Activated naive CD8-positive, alpha-beta T cell treated with anti-CD3 and anti-CD28 coated beads, Interleukin-2, amount 50 U/mL, for 16 hours (primary cell): ENCODE results near the gene COQ8B.
"Not testable (repeated sequence)": the region's sequence is repeated elsewhere in the genome, so short reads cannot be mapped to it uniquely, and the experiment has no call there.

Experiments used
- DNase-seq: peaks from one replicate; pipeline ENCODE4 v3.0.0-alpha.2; 2020; ENCODE audit warnings: low read depth, low spot score

Gene COQ8B

DNA sequence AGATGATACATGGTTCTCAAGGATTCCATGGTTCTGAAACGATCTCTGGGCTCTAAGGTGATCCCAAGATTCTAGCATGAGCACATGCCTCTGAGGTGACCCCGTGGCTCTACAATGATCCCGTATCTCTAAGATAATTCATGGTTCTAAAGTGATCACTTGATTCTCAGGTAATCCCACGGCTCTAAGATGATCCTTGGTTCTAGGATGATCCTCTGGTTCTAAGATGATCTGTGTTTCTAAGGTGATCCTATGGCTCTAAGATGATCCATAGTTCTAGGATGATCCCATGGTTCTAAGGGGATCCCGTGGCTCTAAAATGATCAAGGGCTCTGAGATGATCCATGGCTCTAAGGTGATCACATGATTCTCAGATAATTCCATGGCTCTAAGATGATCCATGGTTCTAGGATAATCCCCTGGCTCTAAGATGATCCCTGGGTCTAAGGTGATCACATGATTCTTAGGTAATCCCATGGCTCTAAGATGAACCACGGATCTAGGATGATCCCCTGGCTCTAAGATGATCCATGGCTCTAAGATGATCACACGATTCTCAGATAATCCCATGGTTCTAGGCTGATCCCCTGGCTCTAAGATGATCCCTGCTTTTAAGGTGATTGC is 47.6 kb downstream of the COQ8B start:
- DNase-seq, result no peak

DNA sequence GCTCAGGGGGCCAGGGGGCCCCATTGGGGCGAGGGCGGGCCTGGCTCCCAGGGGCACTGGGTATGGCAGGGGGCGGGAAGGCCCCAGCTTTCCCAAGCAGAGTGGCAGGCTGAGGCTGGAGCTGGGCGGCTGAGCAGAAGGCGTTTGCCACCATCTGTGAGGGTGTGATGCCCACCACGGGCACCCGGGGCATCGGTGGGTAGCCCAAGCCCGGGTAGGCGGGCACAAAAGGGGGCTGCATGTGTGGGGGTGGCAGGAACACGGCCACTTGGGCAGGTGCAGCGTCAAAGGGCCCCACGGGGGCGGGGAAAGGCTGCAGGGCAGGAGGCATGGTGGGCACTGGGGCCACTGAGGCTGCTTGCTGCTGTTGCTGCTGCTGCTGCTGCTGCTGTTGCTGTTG is 49.1 kb downstream of the COQ8B start:
- DNase-seq, result no peak

DNA sequence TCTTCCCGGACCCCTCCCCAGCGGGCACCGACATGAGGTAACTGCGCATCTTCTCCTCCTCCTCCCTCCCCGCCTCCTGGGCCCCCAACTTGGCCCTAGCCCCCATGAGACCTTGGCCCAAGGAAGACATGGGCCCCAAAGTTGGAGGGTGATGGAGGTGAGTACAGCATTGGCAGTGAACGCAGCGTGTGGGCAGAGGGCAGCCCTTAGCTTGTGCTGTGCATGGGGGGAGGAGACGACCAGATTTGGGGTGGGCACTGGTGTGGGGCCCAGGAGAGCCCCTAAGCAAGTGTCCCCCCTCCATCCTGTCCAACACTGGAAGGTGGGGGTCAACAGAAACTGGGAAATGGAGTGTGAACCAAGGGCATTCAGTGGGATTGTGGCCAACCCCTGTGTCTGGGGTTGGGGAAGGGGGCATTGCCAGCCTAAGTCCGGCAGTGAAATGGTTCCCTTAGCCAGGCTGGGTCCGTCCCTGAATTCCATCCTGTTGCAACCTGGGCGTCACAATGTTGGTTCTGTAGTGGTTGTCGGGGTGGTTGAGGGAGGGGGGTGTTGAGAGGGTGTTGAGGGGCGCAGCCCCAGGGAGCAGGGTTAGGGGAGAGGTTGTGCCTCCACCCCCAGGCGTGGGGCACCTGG is 49.8 kb downstream of the COQ8B start:
- no peak for DNase-seq

DNA sequence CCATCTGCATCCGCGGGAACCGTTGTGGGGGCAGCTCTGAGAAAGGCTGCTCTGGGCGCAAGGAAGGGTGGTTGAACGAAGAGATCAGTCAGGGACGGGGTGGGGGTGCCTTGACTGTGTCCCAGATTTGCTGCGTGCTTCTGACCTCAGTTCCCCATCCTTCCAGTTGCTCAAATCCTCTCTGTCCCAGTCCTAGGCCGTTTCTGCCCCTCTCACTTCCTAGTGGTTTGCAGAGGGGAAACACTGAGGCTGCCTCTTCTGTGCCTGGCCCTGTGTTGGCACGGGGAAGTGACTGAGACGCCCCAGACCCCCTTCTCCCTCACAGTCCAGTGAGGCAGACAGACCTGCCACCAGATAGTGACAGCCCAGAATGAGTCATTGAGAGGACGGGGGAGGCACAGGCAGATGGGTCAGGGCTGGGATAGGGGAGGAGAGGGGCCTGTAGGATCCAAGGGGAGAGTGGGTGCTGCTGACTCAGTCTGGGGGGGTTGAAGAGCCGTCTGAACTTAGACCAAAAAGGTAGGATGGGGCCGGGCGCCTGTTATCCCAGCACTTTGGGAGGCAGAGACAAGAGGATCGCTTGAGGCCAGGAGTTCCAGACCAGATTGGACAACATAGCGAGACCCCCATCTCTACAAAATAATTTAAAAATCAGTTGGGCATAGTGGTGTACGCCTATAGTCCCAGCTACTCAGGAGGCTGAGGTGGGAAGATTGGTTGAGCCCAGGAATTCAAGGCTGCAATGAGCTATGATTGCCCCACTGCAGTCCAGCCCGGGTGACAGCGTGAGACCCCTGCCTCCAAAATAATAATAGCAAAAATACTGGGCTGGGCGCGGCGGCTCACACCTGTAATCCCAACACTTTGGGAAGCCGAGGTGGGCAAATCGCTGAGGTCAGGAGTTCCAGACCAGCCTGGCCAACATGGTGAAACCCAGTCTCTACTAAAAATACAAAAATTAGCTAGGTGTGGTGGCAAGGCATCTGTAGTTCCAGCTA is 52.7 kb downstream of the COQ8B start:
- no peak for DNase-seq

DNA sequence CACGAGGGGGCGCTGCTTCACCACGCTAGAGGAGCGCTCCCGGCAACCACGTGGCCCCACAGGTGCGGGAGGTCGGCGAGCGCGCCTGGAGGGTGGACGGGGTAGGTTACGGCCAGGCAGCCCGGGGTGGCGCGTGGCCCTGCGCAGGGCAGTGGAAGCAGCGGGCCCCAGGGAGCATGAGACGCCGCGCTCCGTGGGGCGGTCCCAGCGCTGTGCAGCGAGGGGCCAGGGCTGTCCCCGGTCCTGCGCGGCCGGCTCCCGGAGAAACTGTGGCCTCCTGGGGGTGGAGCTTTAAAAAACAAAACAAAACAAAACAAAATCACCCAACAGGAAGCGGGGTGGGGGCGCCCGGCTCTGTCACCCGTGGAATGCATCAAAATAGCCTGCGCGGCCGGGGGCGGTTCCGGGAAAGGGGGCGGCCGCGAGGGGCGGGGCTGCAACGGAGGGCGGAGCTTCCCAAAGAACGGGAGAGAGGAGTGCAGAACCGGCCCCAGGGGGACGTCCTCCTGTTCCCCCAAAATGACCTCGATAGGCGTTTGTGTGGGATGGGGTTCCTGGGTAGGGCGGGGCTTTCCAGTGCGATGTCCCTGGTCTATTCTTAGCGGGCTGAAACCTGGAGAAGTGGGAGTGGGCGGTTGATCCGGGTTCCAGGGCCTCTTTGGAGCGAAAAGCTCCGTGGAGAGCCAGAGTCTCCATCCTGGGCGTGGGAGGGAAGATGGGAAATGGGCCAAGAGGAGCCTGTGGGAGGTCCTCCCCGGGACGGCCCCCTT is 53.6 kb downstream of the COQ8B start:
- DNase-seq, result peak; percentile 88

DNA sequence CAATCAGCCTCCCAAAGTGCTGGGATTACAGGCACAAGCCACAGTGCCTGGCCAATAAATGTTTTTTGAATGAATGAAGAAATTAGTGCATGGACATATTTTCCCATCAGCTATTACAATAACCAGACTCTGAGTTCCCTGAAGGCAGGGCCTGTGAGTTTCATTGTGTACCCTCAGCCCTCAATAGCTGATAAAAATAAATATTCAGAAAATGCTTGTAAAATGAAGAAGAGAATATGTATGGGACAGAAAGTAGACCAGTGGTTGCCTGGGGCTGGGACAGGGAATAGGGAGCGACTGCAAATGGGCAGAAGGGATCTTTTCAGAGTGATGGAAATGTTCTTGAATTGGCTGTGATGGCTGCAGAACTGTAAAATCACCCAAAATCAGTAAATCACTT is 55.1 kb downstream of the COQ8B start:
- DNase-seq, result no peak

DNA sequence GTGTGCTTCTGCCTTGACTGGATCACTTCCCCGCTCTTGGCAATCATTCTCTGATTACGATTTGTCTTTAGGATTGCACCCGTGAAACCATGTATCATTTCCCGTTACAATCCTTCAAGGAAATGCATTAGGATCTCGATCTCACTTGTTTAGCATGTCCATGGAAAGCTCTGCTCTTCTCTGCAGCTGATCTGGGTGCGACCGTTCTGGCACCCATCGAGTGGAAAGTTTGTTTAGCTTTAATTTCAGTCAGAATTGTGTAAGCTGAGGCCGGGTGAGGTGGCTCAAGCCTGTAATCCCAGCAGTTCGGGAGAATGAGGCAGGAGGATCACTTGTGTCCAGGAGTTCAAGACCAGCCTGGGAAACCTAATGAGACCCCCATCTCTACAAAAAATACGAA is 57.1 kb downstream of the COQ8B start:
- no peak for DNase-seq

DNA sequence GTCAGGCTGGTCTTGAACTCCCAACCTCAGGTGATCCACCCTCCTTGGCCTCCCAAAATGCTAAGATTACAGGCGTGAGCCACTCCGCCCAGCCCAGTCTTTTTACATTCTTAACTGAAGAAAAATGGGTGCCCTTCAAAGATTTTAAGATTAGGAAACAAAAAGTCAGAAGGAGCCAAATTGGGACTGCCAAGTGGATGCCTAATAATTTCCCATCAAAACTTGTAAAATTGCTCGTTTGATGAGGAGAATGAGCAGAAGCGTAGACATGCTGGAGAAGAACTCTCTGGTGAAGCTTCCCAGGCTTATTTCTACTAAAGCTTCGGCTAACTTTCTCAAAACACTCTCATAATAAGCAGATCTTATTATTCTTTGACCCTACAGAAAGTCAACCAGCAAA is 57.6 kb downstream of the COQ8B start:
- no peak for DNase-seq

DNA sequence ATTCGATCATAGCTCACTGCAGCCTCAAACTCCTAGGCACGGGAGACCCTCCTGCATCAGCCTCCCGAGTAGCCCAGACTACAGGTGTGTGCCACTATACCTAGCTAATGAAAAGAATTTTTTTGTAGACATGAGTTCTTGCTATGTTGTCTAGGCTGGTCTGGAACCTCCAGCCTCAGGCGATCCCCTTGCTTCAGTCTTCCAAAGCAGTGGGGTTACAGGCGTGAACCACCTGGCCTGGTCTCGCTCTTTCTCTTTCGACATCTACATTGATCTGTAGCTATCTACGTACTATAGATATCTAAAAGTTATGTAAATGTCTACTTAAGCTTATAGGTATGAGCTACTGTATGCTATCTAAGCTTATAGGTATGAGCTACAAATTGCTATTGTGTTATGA is 58.7 kb downstream of the COQ8B start:
- no peak for DNase-seq

DNA sequence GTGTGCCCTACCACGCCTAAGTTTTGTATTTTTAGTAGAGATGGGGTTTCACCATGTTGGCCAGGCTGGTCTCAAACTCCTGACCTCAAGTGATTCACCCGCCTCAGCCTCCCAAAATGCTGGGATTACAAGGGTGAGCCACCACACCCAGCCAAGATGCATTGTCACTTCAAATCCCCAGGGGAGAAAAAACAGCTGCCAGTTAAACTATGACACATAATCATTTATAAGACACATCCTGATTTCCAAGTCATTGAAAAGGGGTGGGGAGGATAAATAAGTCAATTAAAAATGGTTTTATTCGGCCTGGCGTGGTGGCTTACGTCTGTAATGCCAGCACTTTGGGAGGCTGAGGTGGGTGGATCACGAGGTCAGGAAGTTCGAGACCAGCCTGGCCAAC is 61.0 kb downstream of the COQ8B start:
- not testable (repeated sequence) for DNase-seq

DNA sequence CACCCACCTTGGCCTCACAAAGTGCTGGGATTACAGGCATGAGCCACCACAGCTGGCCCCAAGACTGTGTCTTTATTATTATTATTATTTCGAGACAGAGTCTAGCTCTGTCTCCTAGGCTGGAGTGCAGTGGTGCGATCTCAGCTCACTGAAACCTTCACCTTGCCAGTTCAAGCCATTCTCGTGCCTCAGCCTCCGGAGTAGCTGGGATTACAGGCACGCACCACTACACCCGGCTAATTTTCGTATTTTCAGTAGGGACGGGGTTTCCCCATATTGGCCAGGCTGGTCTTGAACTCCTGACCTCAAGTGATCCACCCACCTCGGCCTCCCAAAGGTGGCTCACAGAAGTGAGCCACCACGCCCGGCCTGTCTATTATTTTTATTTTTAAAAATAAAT is 64.4 kb downstream of the COQ8B start:
- not testable (repeated sequence) for DNase-seq

DNA sequence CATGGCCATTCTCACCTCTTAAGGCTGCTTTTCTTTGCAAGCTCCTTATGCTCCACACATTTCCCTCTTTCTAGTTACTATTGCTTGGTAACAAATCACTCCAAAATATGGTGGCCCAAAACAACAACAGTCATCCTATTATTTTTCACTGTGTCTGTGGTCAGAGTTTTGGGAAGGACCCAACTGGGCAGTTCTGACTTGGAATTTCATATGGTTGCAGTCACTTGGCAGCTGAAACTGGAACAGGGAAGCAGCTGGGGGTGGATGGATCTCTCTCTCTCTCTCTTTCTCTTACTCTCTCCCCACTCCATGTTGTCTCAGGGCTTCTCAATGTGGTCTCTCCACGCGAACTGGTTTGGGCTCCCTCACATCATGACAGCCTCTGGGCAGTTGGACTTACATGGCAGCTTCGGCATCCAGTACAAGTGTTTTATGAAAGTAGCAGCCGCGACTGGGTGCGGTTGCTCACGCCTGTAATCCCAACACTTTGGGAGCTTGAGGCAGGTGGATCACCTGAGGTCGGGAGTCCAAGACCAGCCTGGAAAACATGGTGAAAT is 65.9 kb downstream of the COQ8B start:
- DNase-seq, result no peak

DNA sequence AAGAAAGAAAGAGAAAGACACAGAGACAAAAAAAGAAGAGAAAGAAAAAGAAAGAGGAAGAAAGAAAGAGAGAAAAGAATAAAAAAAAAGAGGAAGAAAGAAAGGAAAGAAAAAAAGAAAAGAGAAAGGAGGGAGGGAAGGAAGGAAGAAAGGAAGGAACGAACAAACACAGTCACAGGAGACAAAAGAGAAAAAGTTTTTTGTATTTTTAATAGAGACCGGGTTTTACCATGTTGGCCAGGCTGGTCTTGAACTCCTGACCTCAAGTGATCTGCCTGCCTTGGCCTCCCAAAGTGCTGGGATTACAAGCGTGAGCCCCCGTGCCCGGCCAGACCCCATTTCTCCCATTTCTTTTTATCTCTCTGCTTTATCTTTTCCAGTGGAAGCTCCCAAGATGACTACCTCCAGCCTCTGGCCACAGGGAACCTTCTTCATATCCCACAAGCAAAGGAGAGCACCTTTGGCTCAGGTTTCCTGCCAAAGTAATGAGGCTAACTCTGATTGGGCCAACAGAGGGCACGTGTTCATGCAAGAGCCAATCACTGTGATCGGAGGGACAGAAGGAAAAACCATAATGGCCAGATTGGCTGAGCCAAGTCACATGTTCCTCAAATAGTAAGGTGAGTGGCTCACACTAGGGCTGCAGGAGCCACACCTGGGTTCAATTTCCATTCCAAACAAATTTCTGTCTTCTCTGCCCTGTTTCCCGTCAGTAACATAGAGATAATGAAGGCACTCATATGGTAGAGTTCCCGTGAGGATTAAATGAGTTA is 66.6 kb downstream of the COQ8B start:
- not testable (repeated sequence) for DNase-seq

DNA sequence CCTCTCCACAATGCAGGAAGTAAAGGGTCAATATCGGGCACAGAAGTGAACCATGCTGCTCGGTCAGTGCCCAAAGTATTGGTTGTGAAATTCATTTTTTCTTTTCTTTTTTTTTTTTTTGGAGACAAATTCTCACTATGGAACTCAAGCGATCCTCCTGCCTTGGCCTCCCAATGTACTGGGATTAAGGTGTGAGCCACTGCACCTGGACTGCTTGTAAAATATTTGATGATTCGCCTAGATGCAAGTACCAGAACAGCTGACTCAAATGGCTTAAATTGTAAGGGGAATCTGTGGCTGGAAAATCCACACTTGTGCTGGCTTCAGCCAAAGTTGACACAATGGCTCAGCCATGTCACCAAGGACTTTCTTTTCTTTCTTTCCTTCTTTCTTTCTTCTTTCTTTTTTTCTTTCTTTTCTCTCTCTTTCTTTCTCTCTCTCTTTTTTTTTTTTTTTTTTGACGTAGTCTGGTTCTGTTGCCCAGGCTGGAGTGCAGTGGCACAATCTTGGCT is 69.9 kb downstream of the COQ8B start:
- DNase-seq, result no peak

DNA sequence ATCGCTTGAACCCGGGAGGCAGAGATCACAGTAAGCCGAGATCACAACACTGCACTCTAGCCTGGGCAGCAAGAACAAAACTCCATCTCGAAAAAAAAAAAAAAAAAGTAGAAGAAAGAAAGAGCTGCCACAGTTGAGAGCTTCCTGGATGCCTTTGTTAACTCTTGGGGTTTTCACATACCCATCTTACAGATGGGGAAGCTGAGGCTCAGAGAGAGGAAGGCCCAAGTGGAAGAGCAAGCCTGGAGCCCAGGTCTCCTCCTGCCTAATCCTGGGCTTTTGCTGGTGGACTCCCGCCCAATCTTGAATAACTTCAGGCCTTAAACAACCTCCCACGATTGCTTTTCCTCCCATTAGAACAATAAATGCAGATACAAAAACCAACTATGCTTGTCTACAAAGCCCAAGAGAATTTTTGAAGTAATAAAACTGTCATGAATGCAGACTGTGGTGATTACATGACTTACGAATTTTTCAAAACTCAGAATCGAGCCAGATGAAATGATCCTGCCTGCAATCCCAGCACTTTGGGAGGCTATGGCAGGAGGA is 73.9 kb downstream of the COQ8B start:
- DNase-seq, result no peak

DNA sequence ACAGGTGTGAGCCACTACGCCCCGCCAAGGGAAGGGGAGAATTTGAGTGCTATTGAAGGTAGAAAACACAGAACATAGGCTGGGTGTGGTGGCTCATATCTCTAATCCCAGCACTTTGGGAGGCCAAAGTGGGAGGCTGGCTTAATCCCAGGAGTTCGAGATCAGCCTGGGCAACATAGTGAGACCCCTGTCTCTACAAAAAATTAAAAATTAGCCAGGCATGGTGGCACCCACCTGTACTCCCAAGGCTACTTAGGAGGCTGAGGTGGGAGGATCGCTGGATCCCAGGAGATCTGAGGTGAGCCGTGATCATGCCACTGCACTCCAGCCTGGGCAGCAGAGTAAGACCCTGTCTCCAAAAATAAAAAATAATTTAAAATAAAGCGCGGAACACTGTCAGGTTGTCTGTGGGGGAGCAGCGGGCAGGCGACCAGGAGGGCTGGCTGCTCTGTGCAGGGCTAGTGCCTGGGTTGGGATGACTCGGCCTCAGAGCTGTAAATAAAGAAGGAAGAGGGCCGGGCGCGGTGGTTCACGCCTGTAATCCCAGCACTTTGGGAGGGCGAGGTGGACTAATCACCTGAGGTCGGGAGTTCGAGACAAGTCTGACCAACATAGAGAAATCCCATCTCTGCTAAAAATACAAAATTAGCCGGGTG is 74.5 kb downstream of the COQ8B start:
- DNase-seq, result no peak
